Astrocyte of the spinal cord (primary cell): Measurements from ENCODE around the gene PTPN4.

Experiments
- DNase-seq: peaks from one replicate; pipeline ENCODE4 v3.0.0; 2011; ENCODE audit warnings: low read depth, low spot score
- H3K4me3 ChIP-seq: 2 replicates; pipeline ENCODE4 v1.5.1; 2011; ENCODE audit warnings: low read depth, mild to moderate bottlenecking, low read length, moderate library complexity
- CTCF ChIP-seq: IDR thresholded peaks from 2 replicates; pipeline ENCODE4 v1.5.1; 2012; ENCODE audit warnings: low read depth, mild to moderate bottlenecking, low read length, inconsistent platforms
- in situ Hi-C: cut with HindIII; loops from 2 replicates; pipeline ENCODE4 v1.10.0; 2017; ENCODE audit warnings: low sequenced_read_pairs

The PTPN4 gene

GRCh38 chr2:119731983-119732382, 27.7 kb upstream of the PTPN4 start:
- H3K4me3 ChIP-seq, result no peak overlapping the region
- in situ Hi-C loops, result no loop called here
- TF ChIP-seq CTCF, result no peak
- no peak for DNase-seq

- TF ChIP-seq CTCF, result no peak
- H3K4me3 ChIP-seq, result no peak overlapping the region
- in situ Hi-C loops, result no loop called here
- DNase-seq, result no peak
Measured at GRCh38 chr2:119732601-119733164, 27.0 kb upstream of the PTPN4 start.

- in situ Hi-C loops, result no loop called here
- no peak overlapping the region for H3K4me3 ChIP-seq
- DNase-seq, result no peak
- TF ChIP-seq CTCF, result no peak
Measured at GRCh38 chr2:119734047-119734446, 25.7 kb upstream of the PTPN4 start.

- in situ Hi-C loops, result no loop called here
- no peak for TF ChIP-seq CTCF
- no peak for DNase-seq
- no peak overlapping the region for H3K4me3 ChIP-seq
Measured at GRCh38 chr2:119735565-119735964, 24.2 kb upstream of the PTPN4 start.

- no peak for DNase-seq
- no peak for TF ChIP-seq CTCF
- in situ Hi-C loops, result no loop called here
- H3K4me3 ChIP-seq, result no peak overlapping the region
Measured at GRCh38 chr2:119736021-119736420, 23.7 kb upstream of the PTPN4 start.

GRCh38 chr2:119739580-119740255, 20.0 kb upstream of the PTPN4 start:
- no peak overlapping the region for H3K4me3 ChIP-seq
- TF ChIP-seq CTCF, result no peak
- no peak for DNase-seq
- in situ Hi-C loops, result no loop called here

- H3K4me3 ChIP-seq, result no peak overlapping the region
- in situ Hi-C loops, result no loop called here
- TF ChIP-seq CTCF, result no peak
- DNase-seq, result no peak
Measured at GRCh38 chr2:119741001-119741400, 18.7 kb upstream of the PTPN4 start.
